Measurements from ENCODE around the gene BIK.

BIK gene

GRCh38 chr22:43148581-43148980, 38.0 kb downstream of the BIK start:
- Histone ChIP-seq H3K27ac (ENCODE audit: low read depth in 2 of 2, low read length in 2 of 2) (no peak overlapping the region), H3K4me3 (ENCODE audit: low read length in 2 of 2) (no peak overlapping the region), H3K9me3 (ENCODE audit: control insufficient read depth in 2 of 2, low read length in 2 of 2) (no peaks in the 10 kb centered on the region)

GRCh38 chr22:43150731-43151206, 40.2 kb downstream of the BIK start:
- H3K4me3 ChIP-seq (ENCODE audit: low read length in 2 of 2): peak overlapping the region; percentile 76
- peak overlapping the region; percentile 68 to 89 for H3K9ac ChIP-seq (ENCODE audit: low read depth in 1 of 2, low read length in 2 of 2)
- peaks cover 22 to 33% of the 10 kb centered on the region in 2 donors for H3K4me1 ChIP-seq (ENCODE audit: control insufficient read depth in 2 of 2, insufficient read depth in 2 of 2, low read length in 2 of 2)
- peak overlapping the region; percentile 74 to 95 for H3K27ac ChIP-seq (ENCODE audit: low read depth in 2 of 2, low read length in 2 of 2)
- no peaks in the 10 kb centered on the region for H3K9me3 ChIP-seq (ENCODE audit: control insufficient read depth in 2 of 2, low read length in 2 of 2)
- H3K27me3 ChIP-seq (ENCODE audit: control insufficient read depth in 2 of 2, insufficient read depth in 2 of 2, low read length in 2 of 2): no peaks in the 10 kb centered on the region
- H3K36me3 ChIP-seq (ENCODE audit: control insufficient read depth in 2 of 2, insufficient read depth in 2 of 2, low read length in 2 of 2): peaks cover 0 to 4% of the 10 kb centered on the region in 2 donors

More at GRCh38 chr22:43148581-43148980, 38.0 kb downstream of the BIK start:
- H3K36me3 ChIP-seq (ENCODE audit: control insufficient read depth in 2 of 2, insufficient read depth in 2 of 2, low read length in 2 of 2): no peaks in the 10 kb centered on the region
- H3K4me1 ChIP-seq (ENCODE audit: control insufficient read depth in 2 of 2, insufficient read depth in 2 of 2, low read length in 2 of 2): peaks cover 18 to 24% of the 10 kb centered on the region in 2 donors
- H3K27me3 ChIP-seq (ENCODE audit: control insufficient read depth in 2 of 2, insufficient read depth in 2 of 2, low read length in 2 of 2): no peaks in the 10 kb centered on the region
- peak overlapping the region in 1 of 2 donors; percentile 30 for H3K9ac ChIP-seq (ENCODE audit: low read depth in 1 of 2, low read length in 2 of 2)

- H3K27ac ChIP-seq (ENCODE audit: low read depth in 2 of 2, low read length in 2 of 2): peak within 1 kb of the TSS; percentile 95 to 97
- peaks cover 22 to 33% of the 10 kb centered on the region in 2 donors for H3K4me1 ChIP-seq (ENCODE audit: control insufficient read depth in 2 of 2, insufficient read depth in 2 of 2, low read length in 2 of 2)
- peaks cover 0 to 4% of the 10 kb centered on the region in 2 donors for H3K36me3 ChIP-seq (ENCODE audit: control insufficient read depth in 2 of 2, insufficient read depth in 2 of 2, low read length in 2 of 2)
- H3K4me3 ChIP-seq (ENCODE audit: low read length in 2 of 2): peak within 1 kb of the TSS; percentile 76 to 84
- H3K9me3 ChIP-seq (ENCODE audit: control insufficient read depth in 2 of 2, low read length in 2 of 2): no peaks in the 10 kb centered on the region
- H3K27me3 ChIP-seq (ENCODE audit: control insufficient read depth in 2 of 2, insufficient read depth in 2 of 2, low read length in 2 of 2): no peaks in the 10 kb centered on the region
- H3K9ac ChIP-seq (ENCODE audit: low read depth in 1 of 2, low read length in 2 of 2): peak within 1 kb of the TSS; percentile 89 to 95
Observed at GRCh38 chr22:43151251-43152002, 40.9 kb downstream of the BIK start, which contains the start of gene TSPO. TSS of gene TSPO (plus strand) at chr22:43151559. CDS start at chr22:43159239, 7,680 bp downstream.

GRCh38 chr22:43152003-43152356, 41.4 kb downstream of the BIK start:
- H3K27ac ChIP-seq (ENCODE audit: low read depth in 2 of 2, low read length in 2 of 2): peak overlapping the region; percentile 95 to 97
- peaks cover 22 to 36% of the 10 kb centered on the region in 2 donors for H3K4me1 ChIP-seq (ENCODE audit: control insufficient read depth in 2 of 2, insufficient read depth in 2 of 2, low read length in 2 of 2)
- H3K9me3 ChIP-seq (ENCODE audit: control insufficient read depth in 2 of 2, low read length in 2 of 2): no peaks in the 10 kb centered on the region
- peaks cover 0 to 4% of the 10 kb centered on the region in 2 donors for H3K36me3 ChIP-seq (ENCODE audit: control insufficient read depth in 2 of 2, insufficient read depth in 2 of 2, low read length in 2 of 2)
- peak overlapping the region; percentile 88 to 95 for H3K9ac ChIP-seq (ENCODE audit: low read depth in 1 of 2, low read length in 2 of 2)
- no peaks in the 10 kb centered on the region for H3K27me3 ChIP-seq (ENCODE audit: control insufficient read depth in 2 of 2, insufficient read depth in 2 of 2, low read length in 2 of 2)
- H3K4me3 ChIP-seq (ENCODE audit: low read length in 2 of 2): peak overlapping the region; percentile 76 to 84

GRCh38 chr22:43152357-43153071, 42.0 kb downstream of the BIK start:
- Histone ChIP-seq H3K9me3 (ENCODE audit: control insufficient read depth in 2 of 2, low read length in 2 of 2) (no peaks in the 10 kb centered on the region), H3K4me1 (ENCODE audit: control insufficient read depth in 2 of 2, insufficient read depth in 2 of 2, low read length in 2 of 2) (peaks cover 22 to 40% of the 10 kb centered on the region in 2 donors), H3K9ac (ENCODE audit: low read depth in 1 of 2, low read length in 2 of 2) (peak overlapping the region; percentile 88 to 95), H3K27me3 (ENCODE audit: control insufficient read depth in 2 of 2, insufficient read depth in 2 of 2, low read length in 2 of 2) (no peaks in the 10 kb centered on the region), H3K27ac (ENCODE audit: low read depth in 2 of 2, low read length in 2 of 2) (peak overlapping the region; percentile 95 to 97), H3K36me3 (ENCODE audit: control insufficient read depth in 2 of 2, insufficient read depth in 2 of 2, low read length in 2 of 2) (peaks cover 0 to 4% of the 10 kb centered on the region in 2 donors), H3K4me3 (ENCODE audit: low read length in 2 of 2) (peak overlapping the region; percentile 76 to 84)

- no peak overlapping the region for H3K27ac ChIP-seq (ENCODE audit: low read depth in 2 of 2, low read length in 2 of 2)
- peak overlapping the region in 1 of 2 donors; percentile 31 for H3K4me3 ChIP-seq (ENCODE audit: low read length in 2 of 2)
- no peaks in the 10 kb centered on the region for H3K9me3 ChIP-seq (ENCODE audit: control insufficient read depth in 2 of 2, low read length in 2 of 2)
- no peaks in the 10 kb centered on the region for H3K27me3 ChIP-seq (ENCODE audit: control insufficient read depth in 2 of 2, insufficient read depth in 2 of 2, low read length in 2 of 2)
- H3K4me1 ChIP-seq (ENCODE audit: control insufficient read depth in 2 of 2, insufficient read depth in 2 of 2, low read length in 2 of 2): peaks cover 32 to 48% of the 10 kb centered on the region in 2 donors
- H3K36me3 ChIP-seq (ENCODE audit: control insufficient read depth in 2 of 2, insufficient read depth in 2 of 2, low read length in 2 of 2): peaks cover 0 to 4% of the 10 kb centered on the region in 2 donors
- H3K9ac ChIP-seq (ENCODE audit: low read depth in 1 of 2, low read length in 2 of 2): no peak overlapping the region
Observed at GRCh38 chr22:43153899-43154298, 43.3 kb downstream of the BIK start.

GRCh38 chr22:43154887-43155536, 44.5 kb downstream of the BIK start:
- Histone ChIP-seq H3K9me3 (ENCODE audit: control insufficient read depth in 2 of 2, low read length in 2 of 2) (no peaks in the 10 kb centered on the region), H3K9ac (ENCODE audit: low read depth in 1 of 2, low read length in 2 of 2) (no peak overlapping the region), H3K27ac (ENCODE audit: low read depth in 2 of 2, low read length in 2 of 2) (no peak overlapping the region), H3K4me1 (ENCODE audit: control insufficient read depth in 2 of 2, insufficient read depth in 2 of 2, low read length in 2 of 2) (peaks cover 42 to 56% of the 10 kb centered on the region in 2 donors), H3K27me3 (ENCODE audit: control insufficient read depth in 2 of 2, insufficient read depth in 2 of 2, low read length in 2 of 2) (no peaks in the 10 kb centered on the region), H3K36me3 (ENCODE audit: control insufficient read depth in 2 of 2, insufficient read depth in 2 of 2, low read length in 2 of 2) (peaks cover 0 to 4% of the 10 kb centered on the region in 2 donors), H3K4me3 (ENCODE audit: low read length in 2 of 2) (no peak overlapping the region)

- no peaks in the 10 kb centered on the region for H3K9me3 ChIP-seq (ENCODE audit: control insufficient read depth in 2 of 2, low read length in 2 of 2)
- H3K9ac ChIP-seq (ENCODE audit: low read depth in 1 of 2, low read length in 2 of 2): no peak overlapping the region
- no peak overlapping the region for H3K4me3 ChIP-seq (ENCODE audit: low read length in 2 of 2)
- H3K27me3 ChIP-seq (ENCODE audit: control insufficient read depth in 2 of 2, insufficient read depth in 2 of 2, low read length in 2 of 2): no peaks in the 10 kb centered on the region
- no peak overlapping the region for H3K27ac ChIP-seq (ENCODE audit: low read depth in 2 of 2, low read length in 2 of 2)
- peaks cover 4 to 5% of the 10 kb centered on the region in 2 donors for H3K36me3 ChIP-seq (ENCODE audit: control insufficient read depth in 2 of 2, insufficient read depth in 2 of 2, low read length in 2 of 2)
- H3K4me1 ChIP-seq (ENCODE audit: control insufficient read depth in 2 of 2, insufficient read depth in 2 of 2, low read length in 2 of 2): peaks cover 44 to 60% of the 10 kb centered on the region in 2 donors
Observed at GRCh38 chr22:43155789-43156188, 45.2 kb downstream of the BIK start.

- no peaks in the 10 kb centered on the region for H3K9me3 ChIP-seq (ENCODE audit: control insufficient read depth in 2 of 2, low read length in 2 of 2)
- H3K4me3 ChIP-seq (ENCODE audit: low read length in 2 of 2): no peak overlapping the region
- H3K27me3 ChIP-seq (ENCODE audit: control insufficient read depth in 2 of 2, insufficient read depth in 2 of 2, low read length in 2 of 2): no peaks in the 10 kb centered on the region
- peaks cover 40 to 56% of the 10 kb centered on the region in 2 donors for H3K4me1 ChIP-seq (ENCODE audit: control insufficient read depth in 2 of 2, insufficient read depth in 2 of 2, low read length in 2 of 2)
- no peak overlapping the region for H3K9ac ChIP-seq (ENCODE audit: low read depth in 1 of 2, low read length in 2 of 2)
- peaks cover 5 to 8% of the 10 kb centered on the region in 2 donors for H3K36me3 ChIP-seq (ENCODE audit: control insufficient read depth in 2 of 2, insufficient read depth in 2 of 2, low read length in 2 of 2)
- H3K27ac ChIP-seq (ENCODE audit: low read depth in 2 of 2, low read length in 2 of 2): no peak overlapping the region
Observed at GRCh38 chr22:43156413-43156812, 45.9 kb downstream of the BIK start.

All from mucosa of rectum (tissue), 2 donors.